ENCODE data around the gene ZBTB22.
"Not testable (repeated sequence)": the region's sequence is repeated elsewhere in the genome, so short reads cannot be mapped to it uniquely, and the experiment has no call there.

The ZBTB22 gene

DNA sequence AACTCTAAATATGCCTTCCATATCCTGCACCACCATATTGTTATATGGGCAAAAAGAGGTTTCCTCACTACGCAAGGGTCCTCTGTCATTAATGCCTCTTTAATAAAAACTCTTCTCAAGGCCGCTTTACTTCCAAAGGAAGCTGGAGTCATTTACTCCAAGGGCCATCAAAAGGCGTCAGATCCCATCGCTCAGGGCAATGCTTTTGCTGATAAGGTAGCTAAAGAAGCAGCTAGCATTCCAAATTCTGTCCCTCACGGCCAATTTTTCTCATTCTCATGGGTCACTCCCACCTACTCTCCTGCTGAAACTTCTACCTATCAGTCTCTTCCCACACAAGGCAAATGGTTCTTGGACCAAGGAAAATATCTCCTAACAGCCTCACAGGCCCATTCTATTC, 30.3 kb upstream of the ZBTB22 start:
- Histone ChIP-seq H3K9ac (no peak overlapping the region), H3K27me3 (no peaks in the 10 kb centered on the region), H3K4me2 (no peak overlapping the region), H3K4me1 (peaks cover 27% of the 10 kb centered on the region), H4K20me1 (no peaks in the 10 kb centered on the region), H3K9me3 (no peaks in the 10 kb centered on the region), H3K4me3 (no peak overlapping the region), H3K36me3 (no peaks in the 10 kb centered on the region), H3K27ac (no peak overlapping the region)
- TF ChIP-seq Cebpa-rat (IDR thresholded peaks at IDR 0.05): no peak

DNA sequence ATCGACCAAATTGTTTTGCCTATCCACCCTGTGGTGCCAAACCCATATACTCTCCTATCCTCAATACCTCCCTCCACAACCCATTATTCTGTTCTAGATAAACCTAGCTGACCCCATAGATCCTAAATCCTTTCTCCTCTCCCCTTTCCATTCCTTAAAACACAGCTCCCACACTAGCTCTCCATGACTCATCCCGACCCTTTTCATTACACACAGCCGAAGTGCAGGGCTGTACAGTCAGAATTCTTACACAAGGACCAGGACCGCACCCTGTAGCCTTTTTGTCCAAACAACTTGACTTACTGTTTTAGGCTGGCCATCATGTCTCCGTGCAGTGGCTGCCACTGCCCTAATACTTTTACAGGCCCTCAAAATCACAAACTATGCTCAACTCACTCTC, 29.4 kb upstream of the ZBTB22 start:
- H3K27me3 ChIP-seq, H3K4me3 ChIP-seq, H3K9ac ChIP-seq, H3K27ac ChIP-seq, H3K9me3 ChIP-seq, H3K4me2 ChIP-seq, H4K20me1 ChIP-seq, H3K36me3 ChIP-seq: not testable (repeated sequence)
- peaks cover 26% of the 10 kb centered on the region for H3K4me1 ChIP-seq

DNA sequence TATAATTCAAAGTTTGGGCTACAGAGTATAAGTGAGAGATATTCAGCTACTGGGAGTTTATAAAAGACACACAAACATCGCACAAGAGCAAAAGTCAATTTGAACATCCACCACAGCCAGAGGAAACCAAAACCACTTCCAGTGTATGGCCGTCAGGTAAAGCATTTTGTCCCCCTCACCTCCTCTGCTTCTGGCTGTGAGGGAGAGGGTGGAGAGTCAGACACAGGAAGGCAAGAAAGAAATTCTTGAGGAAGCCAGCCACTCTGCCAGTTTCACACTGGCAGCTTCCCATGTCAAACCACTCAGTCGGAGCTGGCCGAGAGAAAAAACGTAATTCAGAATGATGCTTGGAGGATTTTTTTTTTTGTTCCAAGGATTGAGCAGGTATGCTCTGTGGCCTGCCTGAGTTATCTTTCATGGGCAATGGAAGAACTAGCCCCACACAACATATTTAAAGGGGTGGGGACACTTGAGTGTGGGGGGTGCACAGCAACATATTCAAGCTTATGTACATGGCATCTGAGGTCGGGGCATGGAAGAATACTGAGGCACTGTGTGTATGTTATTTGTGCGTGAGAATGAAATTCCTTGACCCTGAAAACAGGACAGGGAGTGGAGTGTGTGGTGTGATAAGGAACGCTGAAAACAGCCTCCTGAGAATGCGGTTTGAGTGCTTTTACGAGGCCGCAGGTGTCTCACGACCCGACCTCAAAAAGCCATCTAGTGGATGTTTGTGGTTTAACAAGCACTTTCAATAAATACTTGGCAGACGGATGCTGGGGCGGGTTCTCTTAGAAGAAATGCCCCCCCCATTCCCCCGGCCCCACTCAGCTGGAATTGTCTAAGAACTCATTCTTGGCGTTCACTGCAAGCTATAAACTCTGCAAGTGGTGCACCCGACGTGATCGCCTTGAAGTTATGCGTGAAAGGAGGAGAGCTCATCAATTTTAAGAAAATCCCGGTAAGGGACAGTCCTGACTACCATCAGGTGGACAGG, 27.5 kb upstream of the ZBTB22 start:
- H4K20me1 ChIP-seq: no peaks in the 10 kb centered on the region
- H3K36me3 ChIP-seq: no peaks in the 10 kb centered on the region
- H3K27me3 ChIP-seq: no peaks in the 10 kb centered on the region
- H3K4me1 ChIP-seq: peaks cover 26% of the 10 kb centered on the region
- no peaks in the 10 kb centered on the region for H3K9me3 ChIP-seq
- no peak overlapping the region for H3K9ac ChIP-seq
- no peak overlapping the region; the same call in 1 of the 2 replicates for H3K4me3 ChIP-seq
- peak overlapping the region; percentile 84 for H3K4me2 ChIP-seq
- TF ChIP-seq Cebpa-rat (IDR thresholded peaks at IDR 0.05): no peak
- H3K27ac ChIP-seq: no peak overlapping the region

DNA sequence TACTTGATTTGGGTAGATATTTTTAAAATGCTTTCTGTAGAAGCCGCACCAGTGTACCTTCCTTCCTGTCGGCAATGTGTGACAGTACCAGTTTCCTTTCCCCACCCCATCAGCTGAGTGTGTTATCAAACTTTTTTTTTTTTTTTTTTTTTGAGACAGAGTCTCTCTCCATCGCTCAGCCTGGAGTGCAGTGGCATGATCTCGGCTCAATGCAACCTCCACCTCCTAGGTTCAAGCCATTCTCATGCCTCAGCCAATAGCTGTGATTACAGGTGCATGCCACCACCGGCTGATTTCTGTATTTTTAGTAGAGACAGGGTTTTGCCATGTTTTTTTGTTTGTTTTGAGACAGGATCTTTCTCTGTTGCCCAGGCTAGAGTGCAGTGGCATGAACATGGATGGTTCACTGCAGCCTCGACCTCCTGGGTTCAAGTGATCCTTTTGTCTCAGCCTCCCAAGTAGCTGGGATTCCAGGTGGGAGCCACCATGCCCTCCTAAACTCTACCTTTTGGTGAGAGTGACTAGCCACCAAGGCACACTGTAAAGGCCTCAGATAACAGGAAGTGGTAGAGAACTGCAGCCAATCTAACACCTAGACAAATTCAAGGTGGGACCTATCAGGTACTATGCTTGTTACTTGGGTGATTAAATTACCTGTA, 26.5 kb upstream of the ZBTB22 start:
- TF ChIP-seq Cebpa-rat (IDR thresholded peaks at IDR 0.05): no peak
- no peak overlapping the region for H3K9ac ChIP-seq
- H3K4me1 ChIP-seq: peaks cover 26% of the 10 kb centered on the region
- H3K9me3 ChIP-seq: no peaks in the 10 kb centered on the region
- H3K4me2 ChIP-seq: peak overlapping the region; percentile 84
- H3K36me3 ChIP-seq: no peaks in the 10 kb centered on the region
- H3K27me3 ChIP-seq: no peaks in the 10 kb centered on the region
- no peaks in the 10 kb centered on the region for H4K20me1 ChIP-seq
- no peak overlapping the region for H3K27ac ChIP-seq
- H3K4me3 ChIP-seq: no peak overlapping the region

DNA sequence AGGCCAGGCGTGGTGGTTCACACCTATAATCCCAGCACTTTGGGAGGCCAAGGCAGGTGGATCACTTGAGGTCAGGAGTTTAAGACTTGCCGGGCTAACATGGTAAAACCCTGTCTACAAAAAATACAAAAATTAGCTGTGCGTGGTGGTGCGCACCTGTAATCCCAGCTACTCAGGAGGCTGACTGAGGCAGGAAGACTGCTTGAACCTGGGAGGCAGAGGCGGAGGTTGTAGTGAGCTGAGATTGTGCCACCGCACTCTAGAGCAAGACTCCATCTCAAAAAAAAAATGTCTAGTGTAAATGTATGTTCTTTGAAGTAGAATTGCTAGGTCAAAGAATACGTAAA, 26.0 kb upstream of the ZBTB22 start:
- H4K20me1 ChIP-seq, H3K9ac ChIP-seq, H3K27ac ChIP-seq, H3K27me3 ChIP-seq, H3K9me3 ChIP-seq, H3K4me3 ChIP-seq, H3K36me3 ChIP-seq: not testable (repeated sequence)
- peaks cover 26% of the 10 kb centered on the region for H3K4me1 ChIP-seq
- H3K4me2 ChIP-seq: peak overlapping the region; percentile 84

DNA sequence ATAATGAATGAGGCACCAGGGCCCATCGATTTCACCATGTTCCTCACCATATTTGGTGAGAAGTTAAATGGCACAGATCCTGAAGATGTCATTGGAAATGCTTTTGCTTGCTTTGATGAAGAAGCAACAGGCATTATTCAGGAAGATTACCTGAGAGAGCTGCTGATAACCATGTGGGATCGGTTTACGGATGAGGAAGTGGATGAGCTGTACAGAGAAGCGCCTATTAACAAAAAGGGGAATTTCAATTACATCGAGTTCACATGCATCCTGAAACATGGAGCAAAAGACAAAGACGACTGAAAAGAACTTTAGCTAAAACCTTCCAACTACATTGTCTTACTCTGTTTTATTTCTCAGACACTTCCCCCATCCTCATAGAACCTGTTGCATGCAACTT, 21.6 kb upstream of the ZBTB22 start:
- H3K9me3 ChIP-seq: no peaks in the 10 kb centered on the region
- no peak overlapping the region for H3K4me3 ChIP-seq
- no peaks in the 10 kb centered on the region for H4K20me1 ChIP-seq
- H3K9ac ChIP-seq: no peak overlapping the region
- H3K36me3 ChIP-seq: no peaks in the 10 kb centered on the region
- H3K27ac ChIP-seq: no peak overlapping the region
- H3K27me3 ChIP-seq: no peaks in the 10 kb centered on the region
- no peak for TF ChIP-seq Cebpa-rat (IDR thresholded peaks at IDR 0.05)
- no peak overlapping the region for H3K4me2 ChIP-seq
- H3K4me1 ChIP-seq: peaks cover 10% of the 10 kb centered on the region

DNA sequence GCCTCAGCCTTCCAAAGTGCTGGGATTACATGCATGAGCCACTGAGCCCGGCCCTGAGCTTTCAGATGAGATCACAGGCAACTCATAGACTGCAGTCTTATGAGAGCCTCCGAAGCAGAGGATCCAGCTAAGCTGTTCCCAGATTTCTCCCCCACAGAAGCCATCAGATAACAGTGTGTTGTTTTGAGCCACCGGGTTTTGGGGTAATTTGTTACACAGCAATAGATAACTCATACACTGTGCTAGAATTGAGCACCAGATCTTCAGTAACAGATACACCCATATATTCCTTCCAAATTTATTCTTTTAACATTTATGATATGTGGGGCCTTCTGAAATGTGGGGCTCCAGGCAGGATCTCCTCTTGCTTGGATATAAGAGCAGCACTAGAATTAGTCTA, 19.0 kb upstream of the ZBTB22 start:
- Histone ChIP-seq H4K20me1 (no peaks in the 10 kb centered on the region), H3K27me3 (no peaks in the 10 kb centered on the region), H3K4me3 (no peak overlapping the region), H3K4me2 (no peak overlapping the region), H3K4me1 (no peaks in the 10 kb centered on the region; the same call in 1 of the 2 replicates), H3K9ac (no peak overlapping the region), H3K36me3 (no peaks in the 10 kb centered on the region), H3K27ac (no peak overlapping the region), H3K9me3 (no peaks in the 10 kb centered on the region)
- no peak for TF ChIP-seq Cebpa-rat (IDR thresholded peaks at IDR 0.05)

DNA sequence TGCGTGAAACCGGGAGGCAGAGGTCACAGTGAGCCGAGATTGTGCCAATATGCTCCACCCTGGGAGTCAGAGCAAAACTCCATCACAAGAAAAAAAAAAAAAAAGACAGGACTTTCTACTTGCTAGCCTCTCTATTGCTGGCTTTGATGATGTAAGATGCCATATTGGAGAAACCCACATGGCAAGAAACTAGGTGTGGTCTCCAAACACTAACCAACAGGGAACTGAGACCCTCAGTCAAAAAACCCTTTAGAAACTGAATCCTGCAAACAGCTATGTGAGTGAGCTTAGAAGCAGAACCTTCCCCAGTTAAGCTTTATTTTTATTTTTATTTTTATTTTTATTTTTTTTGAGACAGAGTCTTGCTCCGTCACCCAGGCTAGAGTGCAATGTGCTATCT, 18.4 kb upstream of the ZBTB22 start:
- Histone ChIP-seq H3K9ac (no peak overlapping the region), H3K4me3 (no peak overlapping the region), H3K9me3 (no peaks in the 10 kb centered on the region), H3K36me3 (no peaks in the 10 kb centered on the region), H3K4me1 (no peaks in the 10 kb centered on the region; the same call in 1 of the 2 replicates), H3K27ac (no peak overlapping the region), H3K4me2 (no peak overlapping the region), H3K27me3 (no peaks in the 10 kb centered on the region), H4K20me1 (no peaks in the 10 kb centered on the region)
- no peak for TF ChIP-seq Cebpa-rat (IDR thresholded peaks at IDR 0.05)

DNA sequence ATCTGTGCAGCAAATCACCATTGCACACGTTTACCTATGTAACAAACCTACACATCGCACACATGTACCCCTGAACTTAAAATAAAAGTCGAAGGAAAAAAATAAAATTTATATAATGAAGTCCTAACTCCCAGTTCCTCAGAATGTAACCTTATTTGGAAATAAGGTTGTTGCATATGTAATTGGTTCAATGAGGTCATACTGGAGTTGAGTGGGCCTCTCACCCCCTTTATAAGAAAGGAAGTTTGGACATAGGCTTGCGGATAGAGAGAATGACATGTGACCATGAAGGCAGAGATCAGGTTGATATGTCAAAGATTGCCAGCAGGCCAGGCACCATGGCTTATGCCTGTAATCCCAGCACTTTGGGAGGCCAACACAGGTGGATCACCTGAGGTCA, 16.1 kb upstream of the ZBTB22 start:
- H3K36me3 ChIP-seq: no peaks in the 10 kb centered on the region
- TF ChIP-seq Cebpa-rat (IDR thresholded peaks at IDR 0.05): no peak
- no peaks in the 10 kb centered on the region for H4K20me1 ChIP-seq
- H3K27me3 ChIP-seq: no peaks in the 10 kb centered on the region
- H3K4me1 ChIP-seq: no peaks in the 10 kb centered on the region; the same call in 1 of the 2 replicates
- no peak overlapping the region for H3K4me2 ChIP-seq
- no peak overlapping the region for H3K9ac ChIP-seq
- H3K27ac ChIP-seq: no peak overlapping the region
- H3K4me3 ChIP-seq: no peak overlapping the region
- no peaks in the 10 kb centered on the region for H3K9me3 ChIP-seq

DNA sequence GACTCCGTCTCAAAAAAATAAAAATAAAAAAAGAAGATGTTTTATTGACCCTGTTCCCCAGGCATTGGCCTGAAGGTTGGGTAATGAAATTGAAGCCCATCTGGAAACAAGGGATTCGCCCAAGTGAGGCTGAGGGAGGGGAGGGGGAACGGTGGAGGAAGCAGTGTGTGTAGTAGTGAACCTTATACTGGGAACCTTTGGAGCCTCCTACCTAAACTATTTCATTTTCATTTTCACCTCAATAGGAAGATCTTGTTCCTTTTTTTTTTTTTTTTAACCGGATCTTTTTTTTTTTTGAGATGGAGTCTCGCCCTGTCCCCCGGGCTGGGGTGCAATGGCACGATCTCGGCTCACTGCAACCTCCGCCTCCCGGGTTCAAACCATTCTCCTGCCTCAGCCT, 13.2 kb upstream of the ZBTB22 start:
- Histone ChIP-seq H3K4me3 (no peak overlapping the region), H3K9ac (no peak overlapping the region), H3K36me3 (no peaks in the 10 kb centered on the region), H3K4me1 (no peaks in the 10 kb centered on the region; the same call in 1 of the 2 replicates), H3K4me2 (no peak overlapping the region), H3K27me3 (no peaks in the 10 kb centered on the region), H3K27ac (no peak overlapping the region), H3K9me3 (no peaks in the 10 kb centered on the region), H4K20me1 (no peaks in the 10 kb centered on the region)
- no peak for TF ChIP-seq Cebpa-rat (IDR thresholded peaks at IDR 0.05)
